Karpas-422 (cell line): ENCODE data around the gene HTR1E. TPM values are rescaled to one million over a fixed set of nuclear protein-coding genes. Genes with fewer than 3 reads are reported as not detected.

Experiments used
- DNase-seq: peaks from one replicate; pipeline ENCODE4 v3.0.0-alpha.2; 2015
- H2AFZ ChIP-seq: fragments of 200-600 bp; sonication (generic); 2 replicates; pipeline ENCODE4 v1.6.1; 2014; ENCODE audit warnings: antibody characterized with exemption, low read length, mixed read lengths
- H3K27ac ChIP-seq: fragments of 200-600 bp; sonication (generic); 2 replicates; pipeline ENCODE4 v1.5.1; 2014; ENCODE audit warnings: mild to moderate bottlenecking, low read length, moderate library complexity
- H3K27me3 ChIP-seq: fragments of 200-600 bp; sonication (generic); 2 replicates; pipeline ENCODE4 v1.6.1; 2014; ENCODE audit warnings: low read length, mixed read lengths
- H3K36me3 ChIP-seq: fragments of 200-600 bp; sonication (generic); 2 replicates; pipeline ENCODE4 v1.6.1; 2014; ENCODE audit warnings: low read length, mixed read lengths; ENCODE audit not compliant: insufficient read depth
- H3K4me1 ChIP-seq: fragments of 200-600 bp; sonication (generic); 2 replicates; pipeline ENCODE4 v1.6.1; 2014; ENCODE audit warnings: mild to moderate bottlenecking, low read length, mixed read lengths
- H3K4me2 ChIP-seq: fragments of 200-600 bp; sonication (generic); 2 replicates; pipeline ENCODE4 v1.6.1; 2014; ENCODE audit warnings: low read length, low read depth, mild to moderate bottlenecking; ENCODE audit not compliant: poor library complexity, severe bottlenecking
- H3K4me3 ChIP-seq: fragments of 200-600 bp; sonication (generic); 2 replicates; pipeline ENCODE4 v1.5.1; 2014; ENCODE audit warnings: mild to moderate bottlenecking, antibody characterized with exemption, low read length, mixed read lengths
- H3K79me2 ChIP-seq: fragments of 200-600 bp; sonication (generic); 2 replicates; pipeline ENCODE4 v1.6.1; 2014; ENCODE audit warnings: mild to moderate bottlenecking, low read length, mixed read lengths
- H3K9ac ChIP-seq: fragments of 200-600 bp; sonication (generic); 2 replicates; pipeline ENCODE4 v1.6.0; 2014; ENCODE audit warnings: low read length
- H3K9me2 ChIP-seq: fragments of 200-600 bp; sonication (generic), shearing (Covaris generic); replicated peaks from 2 replicates; pipeline ENCODE4 v1.6.0; 2014; ENCODE audit warnings: mild to moderate bottlenecking, low read length, moderate library complexity; ENCODE audit not compliant: insufficient read depth
- H3K9me3 ChIP-seq: fragments of 300-700, 200-600 bp; sonication (generic); 2 replicates; pipeline ENCODE4 v1.6.1; 2014; ENCODE audit warnings: low read length, mixed read lengths
- H4K20me1 ChIP-seq: fragments of 200-600 bp; sonication (generic); 2 replicates; pipeline ENCODE4 v1.6.1; 2014; ENCODE audit warnings: mild to moderate bottlenecking, antibody characterized with exemption, low read length, low read depth; ENCODE audit not compliant: insufficient read depth
- total RNA-seq: library from RNA; depleted of rRNA; stranded (reverse); fragments of >200 nt; shearing (Covaris generic); gene quantifications from 2 replicates; pipeline ENCODE4 v1.2.3, GENCODE V29; 2014; ENCODE audit warnings: low replicate concordance

The HTR1E gene
- total RNA-seq, 1 experiment from 2014 or later: not detected

- Histone ChIP-seq H3K4me2 (no peak overlapping the region), H3K9me2 (no peaks in the 10 kb centered on the region), H4K20me1 (no peaks in the 10 kb centered on the region), H3K9me3 (no peaks in the 10 kb centered on the region), H3K36me3 (no peaks in the 10 kb centered on the region), H3K27me3 (no peaks in the 10 kb centered on the region), H3K79me2 (no peaks in the 10 kb centered on the region), H3K9ac (no peak overlapping the region), H3K27ac (no peak overlapping the region), H3K4me1 (no peaks in the 10 kb centered on the region), H2AFZ (no peak overlapping the region), H3K4me3 (no peak overlapping the region)
- DNase-seq: no peak
Measured at GRCh38 chr6:86936834-86937218, 502 bp upstream of the HTR1E start.

GRCh38 chr6:86938814-86939213, 1.5 kb downstream of the HTR1E start:
- Histone ChIP-seq H3K4me2 (no peak overlapping the region), H3K79me2 (no peaks in the 10 kb centered on the region), H3K27me3 (no peaks in the 10 kb centered on the region), H3K36me3 (no peaks in the 10 kb centered on the region), H3K9ac (no peak overlapping the region), H4K20me1 (no peaks in the 10 kb centered on the region), H2AFZ (no peak overlapping the region), H3K4me1 (no peaks in the 10 kb centered on the region), H3K9me2 (no peaks in the 10 kb centered on the region), H3K4me3 (no peak overlapping the region), H3K27ac (no peak overlapping the region), H3K9me3 (no peaks in the 10 kb centered on the region)
- no peak for DNase-seq

- no peak for DNase-seq
- Histone ChIP-seq H3K4me3 (no peak overlapping the region), H3K79me2 (no peaks in the 10 kb centered on the region), H2AFZ (no peak overlapping the region), H3K9ac (no peak overlapping the region), H3K27me3 (no peaks in the 10 kb centered on the region), H3K4me1 (no peaks in the 10 kb centered on the region), H3K9me3 (no peaks in the 10 kb centered on the region), H3K4me2 (no peak overlapping the region), H3K27ac (no peak overlapping the region), H3K9me2 (no peaks in the 10 kb centered on the region), H3K36me3 (no peaks in the 10 kb centered on the region), H4K20me1 (no peaks in the 10 kb centered on the region)
Measured at GRCh38 chr6:86941461-86941860, 4.1 kb downstream of the HTR1E start.

DNA sequence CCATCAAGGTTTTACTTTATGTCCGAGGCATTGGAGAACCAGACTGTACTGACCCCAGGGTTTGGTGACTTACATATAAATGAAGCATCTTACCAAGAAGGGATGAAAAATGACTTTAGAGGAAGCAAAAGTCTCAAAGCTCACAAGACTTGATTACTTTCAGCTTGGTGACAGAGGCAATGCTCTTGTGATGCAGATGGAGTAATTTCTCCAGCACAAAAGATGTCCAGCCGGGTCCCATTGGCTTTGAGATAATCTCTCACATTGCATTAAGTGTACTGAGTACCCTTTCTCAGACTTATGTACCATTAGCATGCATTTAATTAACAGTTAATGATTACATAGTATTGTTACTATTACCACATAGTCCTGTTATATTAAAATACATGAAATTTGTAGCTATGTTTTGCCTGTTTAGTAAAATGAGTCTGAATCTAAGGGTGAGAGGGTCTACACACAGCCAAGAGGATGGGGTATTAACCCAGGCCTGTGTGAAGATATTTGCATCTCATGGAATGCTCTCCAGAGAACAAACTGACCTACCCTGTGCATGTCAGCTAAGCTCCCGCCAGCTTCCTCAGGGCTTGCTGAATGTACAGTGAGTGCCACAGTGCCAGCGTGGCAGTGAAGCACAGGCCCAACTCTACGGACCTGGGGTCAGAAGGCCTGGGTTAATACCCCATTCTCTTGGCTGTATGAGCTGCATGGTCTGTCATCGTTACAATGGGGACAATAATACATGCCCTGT, 5.6 kb downstream of the HTR1E start:
- H3K4me3 ChIP-seq: no peak overlapping the region
- H4K20me1 ChIP-seq: no peaks in the 10 kb centered on the region
- no peaks in the 10 kb centered on the region for H3K4me1 ChIP-seq
- H3K9me3 ChIP-seq: no peaks in the 10 kb centered on the region
- DNase-seq: no peak
- no peaks in the 10 kb centered on the region for H3K9me2 ChIP-seq
- H3K27ac ChIP-seq: no peak overlapping the region
- H3K9ac ChIP-seq: no peak overlapping the region
- H3K27me3 ChIP-seq: no peaks in the 10 kb centered on the region
- H3K36me3 ChIP-seq: no peaks in the 10 kb centered on the region
- no peak overlapping the region for H3K4me2 ChIP-seq
- H3K79me2 ChIP-seq: no peaks in the 10 kb centered on the region
- H2AFZ ChIP-seq: no peak overlapping the region

DNA sequence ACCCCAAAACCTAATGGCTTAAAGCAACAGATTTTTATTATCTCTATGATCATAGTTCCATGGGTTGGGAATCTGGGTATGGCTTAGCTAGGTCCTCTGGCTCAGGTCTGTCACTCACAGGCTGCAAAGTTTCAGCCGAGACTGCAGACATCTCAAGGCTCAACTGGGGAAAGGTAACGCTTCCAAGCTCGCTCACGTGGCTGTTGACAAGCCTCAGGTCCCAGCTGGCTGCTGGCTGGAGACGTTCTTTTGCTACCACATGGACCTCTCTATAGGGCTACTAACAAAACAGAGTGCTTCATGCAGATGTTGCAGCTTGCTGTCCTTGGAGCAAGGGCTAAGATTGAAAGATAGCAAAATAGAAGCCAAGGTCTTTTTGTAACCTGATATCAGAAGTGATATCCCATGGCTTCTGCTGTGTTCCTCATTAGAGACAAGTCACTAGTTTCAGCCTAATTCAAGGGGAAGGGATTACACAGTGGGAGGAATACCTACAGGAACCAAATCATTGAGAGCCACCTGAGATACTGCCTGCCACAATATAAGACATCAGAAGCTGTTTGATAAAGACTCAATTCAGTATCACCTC, 6.6 kb downstream of the HTR1E start:
- H3K4me3 ChIP-seq: no peak overlapping the region
- H3K4me2 ChIP-seq: no peak overlapping the region
- H3K9ac ChIP-seq: no peak overlapping the region
- H3K27me3 ChIP-seq: no peaks in the 10 kb centered on the region
- H3K27ac ChIP-seq: no peak overlapping the region
- no peak for DNase-seq
- no peaks in the 10 kb centered on the region for H3K79me2 ChIP-seq
- H3K9me3 ChIP-seq: no peaks in the 10 kb centered on the region
- H4K20me1 ChIP-seq: no peaks in the 10 kb centered on the region
- H3K4me1 ChIP-seq: no peaks in the 10 kb centered on the region
- H2AFZ ChIP-seq: no peak overlapping the region
- H3K9me2 ChIP-seq: no peaks in the 10 kb centered on the region
- H3K36me3 ChIP-seq: no peaks in the 10 kb centered on the region

- no peaks in the 10 kb centered on the region for H3K9me3 ChIP-seq
- H3K27ac ChIP-seq: no peak overlapping the region
- no peak overlapping the region for H3K9ac ChIP-seq
- H3K4me3 ChIP-seq: no peak overlapping the region
- H3K4me2 ChIP-seq: no peak overlapping the region
- no peaks in the 10 kb centered on the region for H3K4me1 ChIP-seq
- H3K79me2 ChIP-seq: no peaks in the 10 kb centered on the region
- no peaks in the 10 kb centered on the region; the same call in 1 of the 2 replicates for H3K27me3 ChIP-seq
- DNase-seq: no peak
- no peaks in the 10 kb centered on the region for H3K36me3 ChIP-seq
- no peaks in the 10 kb centered on the region for H4K20me1 ChIP-seq
- H3K9me2 ChIP-seq: no peaks in the 10 kb centered on the region
- no peak overlapping the region for H2AFZ ChIP-seq
Measured at GRCh38 chr6:86949771-86950170, 12.4 kb downstream of the HTR1E start.

DNA sequence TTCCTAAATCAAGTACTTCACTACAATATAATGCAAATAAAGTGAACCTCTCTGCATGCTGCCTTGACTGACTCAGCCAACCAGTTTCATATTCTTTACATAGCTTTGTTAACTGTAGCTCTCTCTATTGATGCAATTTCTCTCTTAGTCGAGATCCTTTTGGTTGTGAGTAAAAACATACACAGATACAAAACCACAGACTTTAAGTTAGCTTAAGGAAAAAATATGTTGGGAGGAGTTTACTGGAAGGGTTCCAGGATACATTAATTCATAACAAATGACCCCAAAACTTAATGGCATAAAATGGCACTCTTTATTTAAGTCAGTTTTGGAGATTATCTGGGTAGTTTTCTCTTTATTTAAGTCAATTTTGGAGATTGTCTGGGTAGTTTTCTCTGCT, 15.7 kb downstream of the HTR1E start:
- H3K79me2 ChIP-seq: no peaks in the 10 kb centered on the region
- H3K9me2 ChIP-seq: no peaks in the 10 kb centered on the region
- H3K27ac ChIP-seq: no peak overlapping the region
- H4K20me1 ChIP-seq: no peaks in the 10 kb centered on the region
- no peaks in the 10 kb centered on the region for H3K9me3 ChIP-seq
- no peak overlapping the region for H3K9ac ChIP-seq
- no peak overlapping the region for H3K4me3 ChIP-seq
- H3K36me3 ChIP-seq: no peaks in the 10 kb centered on the region
- H2AFZ ChIP-seq: no peak overlapping the region
- H3K4me2 ChIP-seq: no peak overlapping the region
- H3K27me3 ChIP-seq: no peaks in the 10 kb centered on the region; the same call in 1 of the 2 replicates
- no peak for DNase-seq
- no peaks in the 10 kb centered on the region for H3K4me1 ChIP-seq

DNA sequence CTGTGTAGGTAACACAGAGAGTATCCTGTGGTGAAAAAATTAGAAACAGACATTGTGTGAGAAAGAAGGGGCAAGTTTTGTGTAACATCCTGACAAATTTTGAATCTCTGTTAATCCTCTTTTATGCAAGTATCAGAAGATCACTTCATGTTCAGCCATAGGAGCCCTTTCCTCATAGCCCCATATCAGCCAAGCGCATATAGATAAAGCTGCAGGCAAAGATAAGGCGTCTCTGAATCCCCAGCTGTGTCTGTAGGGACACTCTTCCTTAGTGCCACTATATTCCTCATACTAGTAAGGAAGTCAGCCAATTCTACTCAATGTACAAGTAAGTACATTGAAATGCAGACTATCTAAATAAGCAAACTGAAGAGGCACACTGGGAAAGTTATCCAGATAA, 22.3 kb downstream of the HTR1E start:
- Histone ChIP-seq H3K4me3 (no peak overlapping the region), H3K36me3 (no peaks in the 10 kb centered on the region), H3K27me3 (no peaks in the 10 kb centered on the region), H4K20me1 (no peaks in the 10 kb centered on the region), H3K4me2 (no peak overlapping the region), H3K9me2 (no peaks in the 10 kb centered on the region), H3K27ac (no peak overlapping the region), H3K9me3 (no peaks in the 10 kb centered on the region), H3K79me2 (no peaks in the 10 kb centered on the region), H2AFZ (no peak overlapping the region), H3K4me1 (no peaks in the 10 kb centered on the region), H3K9ac (no peak overlapping the region)
- DNase-seq: no peak
